Heart right ventricle (tissue), 16 donors: ENCODE measurements around the gene HPX. TPM values are rescaled to one million over a fixed set of nuclear protein-coding genes. Genes with fewer than 3 reads are reported as not detected.

Source experiments
- ATAC-seq, 8 donors: fragments of 200-7000 bp; cut with Tn5 transposase; one replicate each; pipeline ENCODE4 v1.9.1; 2020; ENCODE audit warnings: mild to moderate bottlenecking in 8 of 8, moderate library complexity in 8 of 8, moderate number of reproducible peaks in 1 of 8
- DNase-seq, 2 donors: peaks; one replicate each; pipeline ENCODE4 v3.0.0-alpha.2; 2020
- H3K27ac ChIP-seq, 10 donors: fragments of 200-600 bp; sonication (generic) in 2 of 10; one replicate each; pipeline versions ENCODE4 v1.5.0 to v1.8.0; 2020 to 2022; ENCODE audit warnings: mild to moderate bottlenecking in 3 of 10
- H3K27me3 ChIP-seq, 7 donors: fragments of 200-600 bp; one replicate each; pipeline ENCODE4 v1.8.0; 2021 to 2022; ENCODE audit warnings: mild to moderate bottlenecking in 2 of 7
- H3K36me3 ChIP-seq, 9 donors: fragments of 200-600 bp; sonication (generic) in 1 of 9; one replicate each; pipeline versions ENCODE4 v1.5.0 to v1.8.0; 2020 to 2022; ENCODE audit warnings: mild to moderate bottlenecking in 2 of 9
- H3K4me1 ChIP-seq, 9 donors: fragments of 200-600 bp; sonication (generic) in 1 of 9; one replicate each; pipeline versions ENCODE4 v1.5.0 to v1.8.0; 2020 to 2022; ENCODE audit warnings: mild to moderate bottlenecking in 4 of 9
- H3K4me3 ChIP-seq, 10 donors: fragments of 200-600 bp; sonication (generic) in 2 of 10; one replicate each; pipeline versions ENCODE4 v1.5.0 to v1.8.0; 2020 to 2022; ENCODE audit warnings: mild to moderate bottlenecking in 7 of 10, moderate library complexity in 2 of 10
- H3K9me3 ChIP-seq, 11 donors: fragments of 200-600 bp in 10 of 11; sonication (generic) in 2 of 11; one replicate each; pipeline versions ENCODE4 v1.5.0 to v1.8.0; 2013 to 2022; ENCODE audit warnings: mild to moderate bottlenecking in 2 of 11, control low read depth in 1 of 11, moderate library complexity in 1 of 11
- CTCF ChIP-seq, 9 donors: fragments of 200-600 bp; sonication (generic) in 2 of 9; IDR thresholded peaks; one replicate each; pipeline versions ENCODE4 v1.5.0 to v1.8.0; 2021 to 2022; ENCODE audit warnings: antibody characterized with exemption in 9 of 9, mild to moderate bottlenecking in 5 of 9, moderate library complexity in 1 of 9
- WGBS, 2 donors: extraction: QIAGEN DNeasy Blood & Tissue Kit; methylation state at CpG; one replicate each; pipeline ENCODE4 v1.1.7; 2013; ENCODE audit warnings: inconsistent platforms in 1 of 2; 5-methylcytosine and 5-hydroxymethylcytosine counted together
- intact Hi-C, 10 donors: fragments of 100-400 bp; cut with DNase I; formaldehyde crosslinking; loops; one replicate each; pipeline versions ENCODE4 v1.11.1 to v1.14.2; 2022
- polyA plus RNA-seq, 2 donors: library from polyadenylated mRNA; stranded (reverse); fragments of 200-250 nt; gene quantifications; one replicate each; pipeline ENCODE4 v1.2.3, GENCODE V29; 2013
- total RNA-seq, 10 donors: library from RNA; stranded (reverse); fragmentation: NEBNext Ultra II Directional in 3 of 10; extraction: Animal tissue kit (Norgen Biotek cat#: 25700) in 3 of 10; gene quantifications; one replicate each; pipeline versions ENCODE4 v1.2.1 to v1.2.4, GENCODE V29; 2021 to 2023
- donor health status: Arrhythmogenic right ventricular cardiomyopathy.
- donor health status: ischemic (EF 13 %, LVEDD 7.1; RV severe dilation, severe dysfunction).
- donor health status: healthy with polysubstance abuse.
- donor health status: DM: no; HTN: yes; CAD: no.
- donor health status: DM: no; HTN: no; CAD: no.
- donor health status: ischemic (EF 25% LVEDD 6.9; RV normal size, moderate dysfunction).
- donor health status: ischemic (EF 25% LVEDD 5.7; RV mildly dilated, moderate dysfunction).
- donor health status: healthy.
- donor health status: DM: yes; HTN: yes; CAD: no.
- donor health status: Ischemic cardiomyopathy.
- donor health status: ischemic (EF 35%, LVEDD 5.7; RV mildly dilated, moderate dysfunction).
- donor health status: nonischemic (EF 11% LVEDD 7.7; RV severe dilation, severe dysfunction).
- donor health status: DM: yes; HTN: yes; CAD: no.
- donor health status: PGD.
- donor health status: ischemic (EF 29% LVEDD 5.4; RV normal size, mild dysfunction).
- donor health status: nonischemic (EF 23%, LVEDD 6.1; RV moderate dilation, normal function).

The HPX gene
- total and polyA plus RNA-seq, 12 donors = 0.22 to 0.73 (median 0.40) TPM; not detected in 5

- ATAC-seq (peak in 2 of 8 donors; percentile 18 to 26), DNase-seq (no peak)
- H3K27ac ChIP-seq = no peak overlapping the region
- intact Hi-C loops = loop anchor here in 3 of 10 donors (5.0 kb wide), 1 partner anchor 69 kb away; no protein-coding TSS in a partner anchor
- no peaks in the 10 kb centered on the region for H3K9me3 ChIP-seq
- no peaks in the 10 kb centered on the region for H3K36me3 ChIP-seq
- H3K4me1 ChIP-seq = peaks cover 0 to 19% (median 0%) of the 10 kb centered on the region in 9 donors
- 65% methylated on average over 3 of the region's 3 CpGs for WGBS, 2 donors
- no peak for TF ChIP-seq CTCF (IDR thresholded peaks at IDR 0.05)
- no peaks in the 10 kb centered on the region for H3K27me3 ChIP-seq
- no peak overlapping the region for H3K4me3 ChIP-seq
Measured at GRCh38 chr11:6437993-6438392, 2.8 kb downstream of the HPX start.

- WGBS, 2 donors = 93% methylated on average over 12 of the region's 12 CpGs
Measured at GRCh38 chr11:6437423-6437822, 3.4 kb downstream of the HPX start.

GRCh38 chr11:6433998-6434660, 6.7 kb downstream of the HPX start:
- Histone ChIP-seq H3K36me3 (no peaks in the 10 kb centered on the region), H3K9me3 (no peaks in the 10 kb centered on the region), H3K27me3 (no peaks in the 10 kb centered on the region), H3K4me1 (peaks cover 0 to 17% (median 0%) of the 10 kb centered on the region in 9 donors), H3K27ac (no peak overlapping the region), H3K4me3 (no peak overlapping the region)
- DNase-seq = no peak
- intact Hi-C loops = no loop called here
- no peak for TF ChIP-seq CTCF (IDR thresholded peaks at IDR 0.05)
- ATAC-seq = no peak
- 77 to 81% methylated on average over 5 of the region's 5 CpGs for WGBS, 2 donors

More at GRCh38 chr11:6437423-6437822, 3.4 kb downstream of the HPX start:
- H3K36me3 ChIP-seq = no peaks in the 10 kb centered on the region
- no peak for TF ChIP-seq CTCF (IDR thresholded peaks at IDR 0.05)
- DNase-seq (no peak), ATAC-seq (no peak)
- no peak overlapping the region for H3K4me3 ChIP-seq
- no peaks in the 10 kb centered on the region for H3K9me3 ChIP-seq
- intact Hi-C loops = loop anchor here in 3 of 10 donors (5.0 kb wide), 1 partner anchor 70 kb away; no protein-coding TSS in a partner anchor
- H3K4me1 ChIP-seq = peaks cover 0 to 19% (median 0%) of the 10 kb centered on the region in 9 donors
- no peak overlapping the region for H3K27ac ChIP-seq
- H3K27me3 ChIP-seq = no peaks in the 10 kb centered on the region

GRCh38 chr11:6431861-6432260, 8.9 kb downstream of the HPX start:
- H3K9me3 ChIP-seq = no peaks in the 10 kb centered on the region
- DNase-seq (no peak), ATAC-seq (no peak)
- no peaks in the 10 kb centered on the region for H3K27me3 ChIP-seq
- H3K4me3 ChIP-seq = no peak overlapping the region
- no peak overlapping the region for H3K27ac ChIP-seq
- TF ChIP-seq CTCF (IDR thresholded peaks at IDR 0.05) = no peak
- no peaks in the 10 kb centered on the region for H3K36me3 ChIP-seq
- WGBS, 2 donors = 88 to 92% methylated on average over 3 of the region's 3 CpGs
- H3K4me1 ChIP-seq = no peaks in the 10 kb centered on the region
- intact Hi-C loops = no loop called here
